HG03521 (cell line): ENCODE data around the gene STX16.

Source experiments
- ATAC-seq: cut with Tn5 transposase; IDR thresholded peaks from one replicate; pipeline ENCODE4 v1.9.1; 2021; ENCODE audit warnings: mild to moderate bottlenecking, moderate library complexity; ENCODE audit not compliant: unreplicated experiment

The STX16 gene

GRCh38 chr20:58708246-58708931 is 57.3 kb downstream of the STX16 start:
- no peak for ATAC-seq

DNA sequence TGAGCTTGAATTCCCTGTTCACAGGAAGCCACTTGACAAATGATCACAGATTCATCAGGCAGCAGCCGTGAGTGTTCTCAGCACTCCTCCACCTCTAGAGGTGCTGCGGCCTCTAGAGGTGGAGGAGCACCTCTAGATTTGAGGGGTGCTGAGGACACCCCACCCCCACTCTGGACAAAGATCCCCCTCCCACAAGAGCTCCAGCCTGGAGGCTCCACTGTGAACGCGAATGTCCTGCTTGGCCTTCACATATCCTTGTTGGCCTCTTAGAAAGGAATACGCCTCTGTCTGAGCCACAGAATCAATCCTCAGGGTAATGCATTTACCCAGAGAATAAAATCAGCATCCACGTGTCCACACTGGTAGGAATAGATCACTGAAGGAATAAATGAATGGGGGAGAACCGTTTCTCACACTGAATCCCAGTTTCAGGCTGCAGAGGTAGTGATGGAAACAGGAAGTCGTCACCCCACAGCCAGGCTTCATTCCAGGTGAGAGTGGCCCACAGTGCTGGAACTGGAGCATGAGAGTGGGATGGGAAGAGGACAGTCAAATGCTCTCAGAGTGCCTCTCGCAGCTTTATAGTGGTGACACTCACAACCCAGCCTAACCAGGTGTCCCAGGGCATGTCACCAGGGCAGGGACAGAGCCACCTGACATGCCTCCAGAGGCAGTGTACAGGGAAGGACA is 58.1 kb downstream of the STX16 start:
- no peak for ATAC-seq

- ATAC-seq = no peak
Observed at GRCh38 chr20:58709703-58710039, 58.6 kb downstream of the STX16 start.

GRCh38 chr20:58710481-58711265 is 59.6 kb downstream of the STX16 start:
- no peak for ATAC-seq

GRCh38 chr20:58711266-58712051 is 60.4 kb downstream of the STX16 start:
- no peak for ATAC-seq

DNA sequence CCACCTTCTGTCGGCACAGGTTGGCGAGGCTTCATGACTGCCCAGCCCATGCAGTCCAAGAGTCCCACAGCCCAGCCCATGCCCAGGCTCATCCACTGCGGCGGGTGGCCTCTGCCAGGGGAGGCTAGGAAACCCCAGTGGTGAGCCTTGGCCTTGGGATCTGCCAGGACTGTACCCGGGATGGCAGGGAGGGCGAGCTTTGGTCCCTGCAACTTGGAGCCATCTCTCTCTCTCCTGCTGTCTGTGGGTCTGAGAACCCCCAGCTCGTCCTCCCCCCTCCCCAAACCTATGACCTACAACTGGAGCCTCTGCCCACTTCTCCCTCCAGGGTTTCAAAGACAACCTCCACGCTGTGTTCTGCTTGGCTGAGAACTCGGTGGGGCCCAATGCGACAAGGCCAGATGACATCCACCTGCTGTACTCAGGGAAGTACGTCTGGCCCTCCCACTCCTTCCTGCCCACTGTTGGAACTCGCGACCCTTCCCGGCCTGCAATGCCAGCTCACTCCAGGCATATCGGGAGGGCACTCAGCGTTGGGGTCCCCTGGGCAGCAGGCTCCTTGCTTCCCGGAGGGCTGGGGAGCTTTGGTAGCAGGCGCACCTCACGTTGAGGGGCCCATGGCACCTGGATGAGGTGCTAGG is 61.2 kb downstream of the STX16 start:
- no peak for ATAC-seq

DNA sequence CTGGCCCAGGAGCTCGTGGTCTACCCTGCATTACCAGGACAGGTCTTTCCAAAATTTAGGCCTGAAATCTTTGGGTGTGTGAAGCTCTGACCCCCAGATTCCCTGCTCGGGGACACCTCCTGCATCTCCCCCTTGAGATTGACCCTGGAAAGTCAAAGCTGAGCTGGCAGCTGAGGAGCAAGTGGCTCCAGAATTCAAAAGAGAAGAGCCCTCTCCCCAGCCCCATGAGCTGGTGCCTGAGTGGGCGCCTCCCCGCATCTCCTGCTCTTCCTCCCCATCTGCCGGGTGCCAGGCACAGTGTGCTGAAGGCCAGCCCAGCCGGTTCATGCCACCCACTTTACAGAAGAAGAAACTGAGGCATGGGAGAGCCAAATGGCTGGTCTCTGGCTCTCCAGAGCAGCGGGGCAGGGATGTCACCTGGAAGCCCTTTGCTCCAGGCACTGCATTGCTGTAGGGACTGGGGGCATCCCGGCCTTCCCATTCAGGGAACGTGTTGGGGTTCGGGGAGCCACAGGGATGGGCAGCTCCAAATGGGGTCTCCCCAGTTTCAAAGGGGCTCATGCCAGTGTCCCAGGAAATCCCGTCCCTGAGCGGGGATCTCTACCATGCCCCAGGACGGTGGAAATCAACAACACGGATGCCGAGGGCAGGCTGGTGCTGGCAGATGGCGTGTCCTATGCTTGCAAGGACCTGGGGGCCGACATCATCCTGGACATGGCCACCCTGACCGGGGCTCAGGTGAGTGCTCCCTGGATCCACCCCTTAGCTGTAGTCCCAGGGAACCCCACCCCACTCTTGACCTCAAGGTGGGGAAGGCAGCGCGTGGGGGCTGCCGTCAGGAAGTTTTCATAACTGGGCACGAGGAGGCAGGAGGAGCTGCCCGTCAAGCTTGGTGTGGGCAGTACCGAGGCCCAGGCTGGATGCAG is 62.0 kb downstream of the STX16 start:
- no peak for ATAC-seq

DNA sequence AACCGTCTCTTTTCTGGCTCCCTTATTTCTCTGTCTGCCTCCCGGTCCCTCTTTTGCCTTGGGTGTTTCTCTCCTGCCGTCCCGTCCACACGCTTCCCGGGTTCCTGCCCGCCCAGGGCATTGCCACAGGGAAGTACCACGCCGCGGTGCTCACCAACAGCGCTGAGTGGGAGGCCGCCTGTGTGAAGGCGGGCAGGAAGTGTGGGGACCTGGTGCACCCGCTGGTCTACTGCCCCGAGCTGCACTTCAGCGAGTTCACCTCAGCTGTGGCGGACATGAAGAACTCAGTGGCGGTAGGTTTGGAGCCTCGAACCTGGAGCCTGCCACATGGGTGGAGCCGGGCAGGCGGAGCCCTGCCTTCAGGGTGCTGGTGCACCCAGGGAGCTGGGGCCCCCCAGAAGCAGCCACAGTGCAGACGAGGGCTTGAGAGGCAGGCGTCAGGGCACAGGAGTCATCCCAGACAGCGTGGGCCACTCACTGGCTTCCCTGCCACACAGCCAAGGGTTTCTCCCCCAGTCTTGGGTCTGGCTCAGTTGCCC is 62.8 kb downstream of the STX16 start:
- no peak for ATAC-seq

DNA sequence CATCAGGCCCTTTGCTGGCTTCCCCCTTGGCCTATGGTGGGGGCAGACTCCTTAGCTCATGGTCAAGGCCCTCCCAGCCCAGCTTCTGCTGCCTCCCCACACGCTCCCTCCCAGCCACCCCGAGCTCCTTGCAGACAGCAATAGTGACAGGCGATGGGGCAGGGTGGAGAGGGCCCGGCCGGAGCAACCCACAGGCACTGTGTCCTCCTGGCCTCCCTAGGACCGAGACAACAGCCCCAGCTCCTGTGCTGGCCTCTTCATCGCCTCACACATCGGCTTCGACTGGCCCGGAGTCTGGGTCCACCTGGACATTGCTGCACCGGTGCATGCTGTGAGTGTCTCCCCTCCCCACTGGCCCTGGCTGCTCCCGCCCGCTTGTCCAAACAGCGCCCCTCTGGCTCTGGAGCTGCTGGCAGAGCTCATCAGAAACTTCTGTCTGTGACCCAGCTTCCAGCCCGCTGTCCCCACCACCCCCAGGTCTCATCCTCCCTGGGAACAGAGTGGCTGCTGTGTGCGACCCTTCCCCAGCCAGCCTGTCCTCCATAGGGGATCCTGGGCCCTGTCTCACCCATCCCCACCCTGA is 63.3 kb downstream of the STX16 start:
- no peak for ATAC-seq

GRCh38 chr20:58714923-58715351 is 63.9 kb downstream of the STX16 start:
- no peak for ATAC-seq

GRCh38 chr20:58715391-58715800 is 64.3 kb downstream of the STX16 start:
- ATAC-seq = no peak

DNA sequence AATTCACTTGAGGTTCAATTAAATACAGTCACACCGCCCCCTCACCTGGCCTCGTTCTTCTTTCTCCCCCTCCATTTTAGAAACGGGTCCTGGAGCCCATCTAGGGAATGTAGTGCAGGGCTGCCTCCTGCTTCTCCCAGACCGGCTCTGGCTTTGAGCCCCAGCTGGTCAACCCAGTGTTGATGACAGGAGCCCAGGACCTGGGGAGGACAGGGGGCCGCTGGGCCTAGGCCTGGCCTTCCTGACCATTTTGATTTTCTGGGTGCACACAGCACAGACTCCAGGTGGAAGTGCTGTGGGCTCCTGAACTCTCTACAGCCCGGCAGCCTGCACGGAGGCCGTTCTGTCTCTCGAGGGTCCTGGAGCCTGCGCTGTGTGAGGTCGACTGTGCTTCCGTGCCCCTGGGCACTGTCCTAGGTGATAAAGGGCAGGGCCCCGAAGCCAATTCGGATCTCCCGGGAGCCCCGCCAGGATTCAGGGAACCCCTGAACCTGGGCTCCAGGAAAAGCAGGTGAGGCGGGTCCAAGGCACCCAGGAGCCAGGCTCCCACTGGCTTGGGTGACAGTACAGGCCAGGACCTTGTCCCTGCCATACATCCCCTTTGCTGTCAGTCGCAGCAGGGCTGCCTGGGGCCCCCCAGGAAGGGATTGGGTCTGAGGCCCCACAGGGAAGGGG is 64.9 kb downstream of the STX16 start:
- no peak for ATAC-seq

- no peak for ATAC-seq
Observed at GRCh38 chr20:58716476-58717277, 65.6 kb downstream of the STX16 start.

DNA sequence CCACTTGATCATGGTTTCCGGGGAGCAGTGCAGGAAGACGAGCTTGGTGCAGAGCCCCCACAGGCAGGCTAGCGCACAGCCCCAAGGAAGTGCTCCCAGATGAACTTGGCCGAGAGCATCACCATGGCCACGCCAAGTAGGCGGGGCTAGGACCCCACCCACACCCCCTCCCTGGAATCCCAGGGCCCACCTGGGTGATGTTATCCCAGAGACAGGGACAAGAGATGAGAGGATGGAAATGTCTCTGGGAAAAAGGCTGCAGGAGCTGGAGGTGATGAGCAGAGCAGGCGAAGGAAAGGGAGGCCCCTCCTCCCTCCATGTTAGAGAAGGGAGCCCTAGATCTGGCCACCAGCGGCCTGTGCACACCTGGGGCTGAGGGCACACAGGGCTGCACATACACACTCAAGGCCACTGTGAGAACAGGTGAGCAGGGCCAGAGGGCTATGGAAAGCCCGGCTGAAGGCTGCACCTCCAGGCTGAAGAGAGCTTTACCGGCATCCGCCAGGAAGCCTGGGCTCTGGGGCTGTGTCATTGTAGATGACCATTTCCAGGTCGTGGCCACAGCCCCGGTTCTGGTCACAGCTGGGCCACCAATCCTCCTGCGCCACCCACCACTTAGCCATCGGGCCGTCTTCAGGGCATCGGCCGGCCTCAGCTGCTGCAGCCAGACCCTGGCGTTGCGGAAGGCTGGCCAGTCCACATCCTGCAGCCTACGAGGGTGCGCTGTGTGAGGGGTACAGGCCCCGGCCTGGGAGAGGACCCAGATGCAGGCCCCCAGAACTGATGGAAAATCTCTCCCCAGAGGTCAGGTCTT is 66.4 kb downstream of the STX16 start:
- no peak for ATAC-seq

GRCh38 chr20:58718121-58718563 is 67.1 kb downstream of the STX16 start:
- ATAC-seq = no peak

GRCh38 chr20:58718729-58719128 is 67.6 kb downstream of the STX16 start:
- no peak for ATAC-seq

DNA sequence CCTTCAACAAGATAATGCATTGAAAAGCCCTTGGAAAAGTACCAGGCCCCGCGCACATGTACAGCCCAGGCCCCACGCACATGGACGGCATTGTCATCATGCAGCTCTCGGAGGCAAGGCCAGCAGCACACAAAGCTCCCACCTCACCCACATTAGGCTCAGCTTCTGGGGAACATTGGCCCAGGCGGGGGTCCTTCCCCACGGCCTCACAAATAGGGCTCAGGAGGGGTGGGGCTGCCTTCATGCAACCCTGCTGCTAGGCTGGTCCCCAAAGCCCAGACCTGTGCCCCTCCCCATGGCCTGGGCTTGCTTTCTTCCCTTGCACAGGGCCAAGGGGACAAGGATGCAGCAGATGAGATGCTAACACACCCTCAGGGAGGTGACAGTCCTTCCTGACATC is 68.2 kb downstream of the STX16 start:
- no peak for ATAC-seq
